Activated CD8-positive, alpha-beta memory T cell treated with anti-CD3 and anti-CD28 coated beads for 1 hour (primary cell): ENCODE data around the gene GARS1.

Experiments used
- DNase-seq, 2 donors: peaks; one replicate each; pipeline ENCODE4 v3.0.0-alpha.2; 2020; ENCODE audit warnings: low read depth in 1 of 2; ENCODE audit errors: extremely low read depth in 1 of 2

GARS1 gene, protein sequence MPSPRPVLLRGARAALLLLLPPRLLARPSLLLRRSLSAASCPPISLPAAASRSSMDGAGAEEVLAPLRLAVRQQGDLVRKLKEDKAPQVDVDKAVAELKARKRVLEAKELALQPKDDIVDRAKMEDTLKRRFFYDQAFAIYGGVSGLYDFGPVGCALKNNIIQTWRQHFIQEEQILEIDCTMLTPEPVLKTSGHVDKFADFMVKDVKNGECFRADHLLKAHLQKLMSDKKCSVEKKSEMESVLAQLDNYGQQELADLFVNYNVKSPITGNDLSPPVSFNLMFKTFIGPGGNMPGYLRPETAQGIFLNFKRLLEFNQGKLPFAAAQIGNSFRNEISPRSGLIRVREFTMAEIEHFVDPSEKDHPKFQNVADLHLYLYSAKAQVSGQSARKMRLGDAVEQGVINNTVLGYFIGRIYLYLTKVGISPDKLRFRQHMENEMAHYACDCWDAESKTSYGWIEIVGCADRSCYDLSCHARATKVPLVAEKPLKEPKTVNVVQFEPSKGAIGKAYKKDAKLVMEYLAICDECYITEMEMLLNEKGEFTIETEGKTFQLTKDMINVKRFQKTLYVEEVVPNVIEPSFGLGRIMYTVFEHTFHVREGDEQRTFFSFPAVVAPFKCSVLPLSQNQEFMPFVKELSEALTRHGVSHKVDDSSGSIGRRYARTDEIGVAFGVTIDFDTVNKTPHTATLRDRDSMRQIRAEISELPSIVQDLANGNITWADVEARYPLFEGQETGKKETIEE

DNA sequence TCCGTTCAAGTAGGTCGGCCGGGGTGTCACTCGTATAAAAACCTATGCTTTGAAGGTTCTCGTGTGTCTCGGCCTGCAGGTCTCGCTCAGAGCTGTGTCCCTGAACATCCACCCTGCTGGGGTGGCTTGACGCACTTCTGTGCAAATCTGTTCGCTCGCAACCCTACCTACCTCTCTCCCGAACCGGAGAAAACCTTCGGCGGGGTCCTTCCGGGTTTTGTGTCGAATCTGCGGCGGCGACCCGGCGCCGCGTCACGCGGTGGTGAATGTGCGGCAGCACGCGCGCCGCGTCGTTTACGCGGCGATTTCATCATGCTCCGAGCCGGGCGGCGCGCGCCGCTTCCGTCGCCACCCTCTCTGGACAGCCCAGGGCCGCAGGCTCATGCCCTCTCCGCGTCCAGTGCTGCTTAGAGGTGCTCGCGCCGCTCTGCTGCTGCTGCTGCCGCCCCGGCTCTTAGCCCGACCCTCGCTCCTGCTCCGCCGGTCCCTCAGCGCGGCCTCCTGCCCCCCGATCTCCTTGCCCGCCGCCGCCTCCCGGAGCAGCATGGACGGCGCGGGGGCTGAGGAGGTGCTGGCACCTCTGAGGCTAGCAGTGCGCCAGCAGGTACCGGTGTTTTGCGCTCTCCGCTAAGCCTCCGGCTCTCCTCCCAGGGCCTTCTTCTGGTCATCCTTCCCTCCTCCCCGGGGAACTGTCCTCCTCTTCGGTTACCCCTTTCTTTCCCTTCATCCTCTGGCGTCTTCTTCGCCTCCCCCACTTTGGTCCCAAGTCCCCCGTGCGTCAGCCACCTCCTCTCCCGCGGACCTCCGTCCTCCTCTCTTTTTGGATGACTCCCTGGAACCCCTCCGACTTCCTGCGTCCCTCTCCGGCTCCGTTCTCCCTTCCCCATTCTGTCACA, at the start of gene GARS1:
TSS of gene GARS1 (plus strand) at position 339 of the 896 bp plus-strand sequence. CDS start at position 383, 44 bp downstream.
- peak; percentile 75 to 85 for DNase-seq

DNA sequence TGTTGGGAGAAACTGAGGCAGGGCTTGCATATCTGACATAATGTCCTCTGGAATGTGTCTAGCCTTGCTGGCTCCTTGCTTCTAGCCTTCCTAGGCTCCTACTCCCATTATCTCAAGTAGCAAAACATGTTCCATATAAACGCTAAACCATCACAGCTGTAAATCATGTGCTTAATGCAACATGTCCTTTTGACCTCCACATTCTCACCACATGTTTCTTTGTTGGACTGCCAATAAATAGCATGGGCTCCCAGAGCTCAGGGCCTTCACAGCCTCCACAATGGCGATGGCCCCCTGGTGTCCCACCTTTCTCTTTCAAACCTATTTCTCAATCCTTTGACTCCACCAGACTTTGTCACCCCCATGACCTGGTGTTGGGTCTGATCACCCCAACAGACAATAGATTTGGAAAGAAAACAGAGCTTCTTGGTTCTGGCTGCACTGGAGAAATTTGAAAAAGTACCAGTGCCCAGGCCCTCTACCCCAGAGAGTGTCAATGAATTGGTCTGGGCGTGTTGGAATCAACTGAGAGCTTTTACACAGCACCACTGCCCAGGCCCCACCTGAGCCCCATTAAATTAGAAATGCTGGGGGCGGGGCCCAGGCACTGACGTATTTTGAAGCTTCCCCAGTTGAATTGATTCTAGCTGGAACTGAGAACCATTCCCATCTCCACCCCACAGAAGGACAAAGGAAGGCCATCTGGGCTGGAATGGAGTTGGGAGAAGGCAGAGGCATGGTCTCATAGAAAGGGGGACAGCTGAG, 48.7 kb upstream of the GARS1 start:
- DNase-seq = no peak

DNA sequence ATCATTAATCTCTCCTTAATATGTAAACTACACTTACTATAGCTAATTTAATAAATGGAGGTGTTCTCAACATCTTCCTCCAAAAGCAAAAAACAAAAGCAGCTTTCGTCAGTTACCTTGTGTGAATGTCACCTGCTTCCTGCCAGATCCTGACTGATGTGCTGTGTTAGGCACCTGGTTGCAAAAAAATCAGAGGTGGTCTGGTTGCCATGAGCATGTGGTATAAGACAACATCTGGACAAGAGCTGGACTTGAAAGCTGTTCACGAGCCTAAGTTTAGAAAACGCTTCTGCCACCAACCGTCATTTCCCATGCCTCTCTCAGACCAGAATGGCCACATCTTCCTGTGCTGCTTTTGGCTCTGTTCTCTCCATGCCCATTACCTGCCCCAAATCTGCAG, 48.1 kb upstream of the GARS1 start:
- no peak for DNase-seq

DNA sequence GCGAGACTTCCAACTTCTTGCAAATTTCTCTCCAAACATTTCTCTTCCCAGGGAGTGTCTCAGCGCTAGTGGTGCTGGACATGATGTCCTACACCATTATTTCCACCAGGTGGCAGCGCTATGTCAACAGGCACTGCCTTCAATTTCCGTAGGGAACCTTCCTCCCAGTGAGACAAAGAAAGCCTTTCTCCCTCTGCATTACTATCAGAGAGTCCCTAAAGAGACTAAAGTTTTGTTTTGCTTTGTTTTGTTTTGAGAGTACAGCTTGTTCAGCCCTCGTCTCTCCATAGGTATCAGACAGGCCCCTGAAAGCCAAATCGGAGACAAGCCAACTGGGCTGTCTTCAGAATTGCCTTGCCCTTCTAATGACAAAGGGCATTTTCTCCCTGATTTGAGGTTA, 45.8 kb upstream of the GARS1 start:
- DNase-seq = no peak

DNA sequence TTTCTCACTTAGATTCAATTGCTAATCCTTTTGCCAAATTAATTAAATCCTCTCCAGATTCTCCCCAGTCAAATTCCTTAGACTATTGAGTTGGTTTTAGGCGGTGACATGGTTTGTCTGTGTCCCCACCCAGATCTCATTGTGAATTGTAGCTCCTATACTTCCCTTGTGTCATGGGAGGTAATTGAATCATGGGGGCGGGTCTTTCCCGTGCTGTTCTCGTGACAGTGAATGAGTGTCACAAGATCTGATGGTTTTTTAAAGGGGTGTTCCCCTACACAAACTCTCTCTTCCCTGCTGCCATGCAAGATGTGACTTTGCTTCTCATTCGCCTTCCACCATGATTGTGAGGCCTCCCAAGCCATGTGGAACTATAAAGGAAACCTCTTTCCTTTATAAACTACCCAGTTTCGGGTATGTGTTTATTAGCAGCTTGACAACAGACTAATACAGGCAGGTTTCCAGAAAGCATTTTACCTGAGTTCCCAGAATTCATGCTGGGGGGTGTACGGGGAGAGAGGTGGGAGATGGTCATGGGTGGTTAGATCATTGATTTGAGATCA, 44.7 kb upstream of the GARS1 start:
- no peak for DNase-seq

DNA sequence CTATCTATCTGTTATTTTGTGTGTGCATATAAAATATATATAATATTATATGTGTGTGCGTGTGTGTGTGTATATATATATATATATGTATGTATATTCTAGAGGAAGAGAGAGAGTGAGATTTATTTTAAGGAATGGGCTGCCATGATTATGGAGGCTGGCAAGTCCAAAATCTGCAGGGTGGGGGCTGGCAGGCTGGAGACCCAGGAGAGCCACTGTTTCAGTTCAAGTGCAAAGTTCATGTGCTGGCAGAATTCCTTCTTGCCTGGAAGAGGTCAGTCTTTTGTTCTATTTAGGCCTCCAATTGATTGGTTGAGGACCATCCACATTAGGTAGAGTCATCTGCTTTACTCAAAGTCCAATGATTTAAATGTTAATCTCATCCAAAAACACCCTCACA, 42.3 kb upstream of the GARS1 start:
- DNase-seq = no peak

DNA sequence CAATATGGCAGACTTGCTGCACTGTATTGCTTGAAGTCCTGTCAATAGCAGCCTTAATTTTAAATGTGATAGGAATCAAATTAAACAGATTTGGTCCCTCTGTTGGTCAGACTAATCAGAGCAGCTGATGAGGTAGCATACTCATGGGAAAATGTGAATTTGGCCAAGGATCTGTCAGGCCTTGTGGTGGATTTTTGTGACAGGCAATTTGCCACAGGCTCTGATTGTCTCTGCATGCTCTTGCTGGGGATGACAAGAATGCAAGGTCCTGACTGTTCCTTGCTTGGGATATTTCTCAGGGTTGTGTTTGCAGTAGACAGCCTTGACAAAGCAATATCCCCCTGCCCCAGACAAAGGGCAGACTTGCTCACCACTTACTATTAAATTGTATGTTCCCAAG, 41.5 kb upstream of the GARS1 start:
- no peak for DNase-seq

DNA sequence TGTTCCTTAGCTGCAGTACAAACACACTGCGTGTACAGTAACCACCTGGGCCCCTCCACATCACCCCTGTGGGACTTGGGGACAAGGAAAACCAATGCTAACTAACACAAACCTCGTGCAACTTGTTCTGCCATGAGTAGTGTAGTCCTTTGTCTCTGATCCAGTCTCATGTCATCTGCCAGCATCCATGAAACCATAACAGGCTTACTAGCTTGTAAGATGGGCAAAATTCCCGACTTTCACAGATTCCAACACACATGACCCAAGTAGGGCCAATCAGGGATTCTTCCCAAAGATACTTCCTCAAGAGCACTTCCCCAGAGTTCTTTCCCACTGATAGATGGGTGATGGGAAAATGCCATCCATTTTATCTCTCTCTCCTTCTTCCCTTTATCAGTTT, 41.1 kb upstream of the GARS1 start:
- DNase-seq = no peak

DNA sequence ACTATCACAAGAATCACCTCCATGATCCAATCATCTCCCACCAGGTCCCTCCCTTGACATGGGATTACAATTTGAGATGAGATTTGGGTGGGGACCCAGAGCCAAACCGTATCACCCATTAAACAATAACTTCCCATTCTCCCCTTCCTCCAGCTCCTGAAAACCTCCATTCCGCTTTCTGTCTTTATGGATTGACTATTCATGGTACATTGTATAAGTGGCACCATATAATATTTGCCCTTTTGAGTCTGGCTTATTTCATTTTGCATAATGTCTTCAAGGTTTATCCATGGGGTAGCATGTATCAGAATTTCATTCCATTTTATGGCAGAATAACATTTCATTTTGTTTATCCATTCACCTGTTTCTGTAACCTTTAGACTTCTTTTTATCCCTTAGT, 39.2 kb upstream of the GARS1 start:
- no peak for DNase-seq

DNA sequence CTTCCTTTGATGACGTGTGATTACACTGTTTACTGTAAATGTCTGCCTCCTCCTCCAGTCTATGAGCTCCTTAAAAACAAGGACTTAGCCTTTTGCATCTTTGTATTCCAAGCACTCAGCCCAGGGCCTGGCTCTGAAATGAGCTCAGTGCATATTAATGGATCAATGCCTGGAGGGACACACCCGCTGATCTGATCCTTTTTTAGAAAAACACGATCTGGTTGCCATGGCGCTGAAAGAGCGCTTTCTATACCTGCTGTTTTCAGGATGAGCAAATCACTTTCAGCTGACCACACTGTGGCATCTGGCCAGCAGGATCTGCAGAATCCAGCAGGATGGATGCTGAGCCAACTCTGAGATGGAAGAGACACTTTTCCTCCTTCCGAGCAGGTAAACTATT, 37.8 kb upstream of the GARS1 start:
- no peak for DNase-seq

DNA sequence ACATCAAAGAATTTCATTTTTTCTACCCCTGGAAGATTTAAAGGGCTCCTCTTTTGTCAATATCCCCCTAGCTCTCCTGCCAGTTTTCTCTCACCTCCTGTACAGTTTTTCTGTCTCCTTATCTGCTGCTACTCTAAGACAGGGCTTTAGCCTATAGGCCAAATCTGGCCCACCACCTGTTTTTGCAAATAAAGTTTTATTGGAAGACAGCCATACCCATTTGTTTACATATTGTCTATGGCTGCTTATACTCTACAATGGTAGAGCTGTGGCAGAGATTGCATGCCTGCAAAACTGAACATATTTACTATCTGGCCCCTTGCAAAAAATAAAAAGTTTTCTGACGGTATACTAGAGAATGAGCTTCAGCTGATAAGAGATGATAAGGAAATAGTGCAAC, 37.4 kb upstream of the GARS1 start:
- no peak for DNase-seq

DNA sequence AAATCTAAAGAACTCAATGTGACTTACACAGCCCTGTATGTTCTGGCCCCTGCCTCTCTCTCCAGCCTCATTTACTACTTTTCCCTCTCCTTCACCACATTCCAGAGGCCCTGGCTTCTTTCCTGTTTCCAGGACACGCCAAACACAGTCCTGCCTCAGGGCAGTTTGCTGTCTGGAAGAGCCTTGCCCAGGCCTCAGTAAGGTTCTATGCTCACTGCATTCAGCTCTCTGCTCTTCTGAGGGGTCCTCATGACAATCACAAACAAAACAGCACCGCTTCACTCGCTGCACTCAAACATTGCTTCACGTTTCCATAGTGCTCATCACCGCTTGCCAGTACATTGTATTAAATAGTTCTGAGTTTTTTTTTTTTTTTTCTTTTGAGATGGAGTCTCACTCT, 35.1 kb upstream of the GARS1 start:
- no peak for DNase-seq

DNA sequence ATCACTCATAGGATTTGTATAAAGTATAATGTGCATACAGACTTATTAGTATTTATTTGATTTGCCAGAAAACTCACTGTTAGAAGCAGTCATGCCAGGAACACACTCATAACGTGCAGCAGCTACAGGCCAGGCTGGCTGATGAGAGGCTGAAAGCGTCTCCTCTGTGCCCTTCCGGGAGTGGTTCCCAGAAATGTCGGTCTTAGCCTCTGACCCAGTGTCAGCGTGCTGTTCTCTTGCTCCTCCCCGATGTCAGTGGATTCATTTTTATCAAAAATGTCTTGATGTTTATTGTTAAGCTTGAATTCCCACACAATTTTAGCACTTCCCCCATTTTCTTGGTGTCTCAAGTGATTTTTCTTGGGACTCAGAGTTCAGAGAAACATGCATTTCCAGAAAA, 33.3 kb upstream of the GARS1 start:
- DNase-seq = no peak

DNA sequence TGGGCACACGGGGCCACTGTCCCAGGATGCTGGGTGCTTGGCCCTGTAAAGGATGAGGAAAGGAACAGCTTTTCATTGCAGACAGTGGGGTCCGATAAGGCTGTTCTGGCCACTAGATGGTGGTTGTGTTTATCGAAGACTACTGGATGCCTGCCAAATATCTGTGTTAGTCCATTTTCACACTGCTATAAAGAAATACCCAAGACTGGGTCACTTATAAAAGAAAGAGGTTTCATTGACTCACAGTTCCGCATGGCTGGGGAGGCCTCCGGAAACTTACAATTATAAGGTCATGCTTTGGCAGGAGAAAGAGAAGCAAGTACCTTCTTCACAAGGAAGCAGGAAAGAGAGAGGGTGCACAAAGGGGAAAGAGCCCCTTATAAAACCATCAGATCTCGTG, 32.2 kb upstream of the GARS1 start:
- DNase-seq = no peak

DNA sequence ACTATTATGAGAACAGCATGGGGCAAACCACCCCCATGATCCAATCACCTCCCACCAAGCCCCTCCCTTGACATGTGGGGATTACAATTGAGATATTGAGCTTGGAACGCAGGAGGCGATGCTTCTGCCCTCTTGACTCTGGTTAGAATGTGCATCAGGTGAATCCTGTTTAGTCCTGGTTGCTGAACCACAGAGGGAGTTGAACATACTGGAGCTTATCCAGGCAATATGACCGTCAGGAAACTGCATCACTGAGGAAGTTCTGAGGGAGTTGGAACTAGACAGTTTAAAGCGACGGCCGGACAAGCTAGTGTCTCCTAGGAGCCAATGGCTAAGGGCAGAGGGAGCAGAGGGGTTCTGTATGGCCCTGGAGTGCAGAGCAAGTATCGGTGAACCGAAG, 31.8 kb upstream of the GARS1 start:
- no peak for DNase-seq

DNA sequence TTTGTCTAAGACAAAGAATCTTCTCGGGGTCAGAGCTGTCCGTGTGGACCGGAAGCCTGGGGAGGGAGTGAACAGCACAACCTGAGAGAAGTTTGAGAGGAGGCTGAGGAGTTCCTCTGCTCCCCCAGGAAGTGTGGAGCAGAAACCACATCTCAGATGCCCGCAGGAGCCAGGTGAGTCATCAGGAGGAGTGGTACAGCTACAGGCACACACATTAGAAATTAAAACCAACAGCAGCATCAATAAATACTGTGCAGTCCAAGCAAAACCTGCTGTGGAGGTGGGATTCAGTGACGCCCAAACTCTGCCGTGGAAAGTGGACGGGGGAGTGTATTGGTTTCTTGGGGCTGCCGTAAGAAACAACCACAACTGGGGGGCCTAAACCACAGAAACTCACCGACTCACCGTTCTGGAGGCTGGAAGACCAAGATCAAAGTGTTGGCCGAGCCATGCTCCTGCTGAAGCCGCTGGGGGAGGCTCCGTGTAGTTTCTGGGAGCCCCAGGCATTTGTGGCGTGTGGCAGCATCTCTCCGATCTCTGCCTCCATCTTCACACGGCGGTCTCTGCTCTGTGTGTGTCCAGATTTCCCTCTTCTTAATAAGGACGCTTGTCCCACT, 31.2 kb upstream of the GARS1 start:
- no peak for DNase-seq

DNA sequence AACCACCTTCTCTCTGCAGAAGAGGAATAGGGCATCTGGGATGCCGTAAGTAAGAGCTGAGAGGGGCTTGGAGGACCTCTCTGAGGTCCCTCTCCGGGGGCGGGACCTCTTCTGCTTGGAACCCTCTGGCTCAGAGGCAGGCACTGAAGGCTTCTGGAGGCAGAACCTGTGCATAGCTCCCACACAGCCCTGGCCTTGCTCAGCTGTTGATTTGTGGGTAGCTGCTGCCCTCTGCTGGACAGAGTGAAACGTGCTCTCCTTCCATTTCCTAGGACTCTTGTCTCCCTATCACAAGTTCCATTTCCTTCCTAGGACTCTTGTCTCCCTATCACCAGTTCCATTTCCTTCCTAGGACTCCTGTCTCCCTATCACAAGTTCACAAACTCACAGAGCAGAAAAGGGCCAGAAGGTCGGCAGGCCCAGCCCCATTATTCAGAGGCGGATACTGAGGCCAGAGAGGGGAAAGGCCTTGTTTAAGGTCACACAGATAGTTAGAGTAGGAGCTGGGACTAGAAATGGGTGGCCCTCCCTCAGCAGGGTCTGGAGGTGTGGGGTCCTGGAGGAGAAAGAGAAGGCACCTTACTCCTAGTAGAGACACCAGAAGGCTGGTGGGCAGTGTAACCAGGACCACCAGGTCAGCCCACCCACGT, 30.3 kb upstream of the GARS1 start:
- DNase-seq = peak; percentile 50 to 58

DNA sequence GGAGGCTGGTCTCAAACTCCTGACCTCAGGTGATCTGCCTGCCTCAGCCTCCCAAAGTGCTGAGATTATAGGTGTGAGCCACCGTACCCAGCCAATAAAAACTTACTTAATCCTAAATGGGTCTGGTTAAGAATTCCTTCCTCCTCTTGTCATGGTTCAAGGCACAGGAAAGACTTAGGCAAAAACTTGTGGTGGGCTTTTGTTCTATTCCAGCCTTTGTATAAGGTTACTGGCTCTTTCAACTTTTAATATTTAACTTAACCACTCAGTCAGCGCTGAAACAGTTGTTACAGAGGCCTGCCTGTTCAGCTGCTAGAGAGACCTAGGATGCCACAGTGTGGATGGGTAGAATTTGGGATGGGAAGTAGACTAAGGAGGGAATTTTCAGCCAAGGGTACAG, 28.1 kb upstream of the GARS1 start:
- no peak for DNase-seq

DNA sequence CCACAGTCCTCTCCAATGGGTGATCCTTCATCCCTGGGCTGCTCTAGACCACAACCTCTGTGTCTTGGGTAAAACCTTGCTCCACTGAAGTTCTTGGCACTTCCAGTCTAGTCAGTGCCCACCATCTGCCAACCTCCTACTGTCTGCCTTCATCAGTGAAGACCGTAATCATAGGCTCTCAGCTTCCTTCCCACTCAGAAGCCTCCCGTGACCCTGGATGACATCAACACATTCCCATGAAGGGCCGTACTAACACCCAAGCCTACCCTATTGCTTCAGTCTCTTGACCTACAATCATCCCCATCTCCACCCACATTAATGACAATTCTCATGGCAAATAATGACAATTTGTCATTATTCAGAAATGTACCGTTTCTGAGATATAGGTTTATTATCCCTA, 27.6 kb upstream of the GARS1 start:
- DNase-seq = no peak
